ENCODE data around the gene FN1.

DNA sequence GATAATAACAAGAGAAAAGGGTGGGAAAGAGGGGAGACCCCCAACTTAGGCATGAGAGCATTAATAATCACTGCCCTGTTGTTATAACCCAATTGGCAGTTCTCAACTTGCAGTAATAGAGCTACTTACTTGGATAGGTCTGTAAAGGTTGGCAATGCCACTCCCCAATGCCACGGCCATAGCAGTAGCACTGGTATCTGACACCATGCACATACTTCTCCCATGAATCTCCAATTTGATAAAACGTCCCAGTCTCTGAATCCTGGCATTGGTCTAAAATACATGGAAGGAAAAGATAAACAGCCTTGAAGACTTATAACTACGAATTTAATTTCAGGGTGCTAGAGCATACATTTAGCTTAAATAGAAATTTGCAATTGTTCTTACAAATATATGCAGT is 16.8 kb downstream of the FN1 start:
- TF ChIP-seq, protein P1, sequence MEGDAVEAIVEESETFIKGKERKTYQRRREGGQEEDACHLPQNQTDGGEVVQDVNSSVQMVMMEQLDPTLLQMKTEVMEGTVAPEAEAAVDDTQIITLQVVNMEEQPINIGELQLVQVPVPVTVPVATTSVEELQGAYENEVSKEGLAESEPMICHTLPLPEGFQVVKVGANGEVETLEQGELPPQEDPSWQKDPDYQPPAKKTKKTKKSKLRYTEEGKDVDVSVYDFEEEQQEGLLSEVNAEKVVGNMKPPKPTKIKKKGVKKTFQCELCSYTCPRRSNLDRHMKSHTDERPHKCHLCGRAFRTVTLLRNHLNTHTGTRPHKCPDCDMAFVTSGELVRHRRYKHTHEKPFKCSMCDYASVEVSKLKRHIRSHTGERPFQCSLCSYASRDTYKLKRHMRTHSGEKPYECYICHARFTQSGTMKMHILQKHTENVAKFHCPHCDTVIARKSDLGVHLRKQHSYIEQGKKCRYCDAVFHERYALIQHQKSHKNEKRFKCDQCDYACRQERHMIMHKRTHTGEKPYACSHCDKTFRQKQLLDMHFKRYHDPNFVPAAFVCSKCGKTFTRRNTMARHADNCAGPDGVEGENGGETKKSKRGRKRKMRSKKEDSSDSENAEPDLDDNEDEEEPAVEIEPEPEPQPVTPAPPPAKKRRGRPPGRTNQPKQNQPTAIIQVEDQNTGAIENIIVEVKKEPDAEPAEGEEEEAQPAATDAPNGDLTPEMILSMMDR (IDR thresholded peaks at IDR 0.05), result no peak
- TF ChIP-seq, protein P2, sequence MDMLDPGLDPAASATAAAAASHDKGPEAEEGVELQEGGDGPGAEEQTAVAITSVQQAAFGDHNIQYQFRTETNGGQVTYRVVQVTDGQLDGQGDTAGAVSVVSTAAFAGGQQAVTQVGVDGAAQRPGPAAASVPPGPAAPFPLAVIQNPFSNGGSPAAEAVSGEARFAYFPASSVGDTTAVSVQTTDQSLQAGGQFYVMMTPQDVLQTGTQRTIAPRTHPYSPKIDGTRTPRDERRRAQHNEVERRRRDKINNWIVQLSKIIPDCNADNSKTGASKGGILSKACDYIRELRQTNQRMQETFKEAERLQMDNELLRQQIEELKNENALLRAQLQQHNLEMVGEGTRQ (IDR thresholded peaks at IDR 0.05), result no peak
- TF ChIP-seq RCOR1 (IDR thresholded peaks at IDR 0.05; ENCODE audit: low read depth, low read length) (no peak), MYC (IDR thresholded peaks at IDR 0.05; ENCODE audit: borderline replicate concordance, low read length) (no peak), PHF8 (IDR thresholded peaks at IDR 0.05; ENCODE audit: borderline replicate concordance, low read depth) (no peak), ZFP36 (IDR thresholded peaks at IDR 0.05; ENCODE audit: borderline replicate concordance, partially characterized antibody) (no peak), EP300 (IDR thresholded peaks at IDR 0.05) (no peak), POLR2A (IDR thresholded peaks at IDR 0.05; ENCODE audit: low read length) (no peak), BHLHE40 (IDR thresholded peaks at IDR 0.05; ENCODE audit: low read depth, low read length) (no peak), CEBPB (IDR thresholded peaks at IDR 0.05) (no peak), CBX2 (IDR thresholded peaks at IDR 0.05; ENCODE audit: borderline replicate concordance, low read depth) (no peak), JUN (IDR thresholded peaks at IDR 0.05) (no peak)

Measured in A549 (cell line).